Sigmoid colon (tissue), 7 donors: Measurements from ENCODE around the gene XCL1. TPM values are rescaled to one million over a fixed set of nuclear protein-coding genes. Genes with fewer than 3 reads are reported as not detected.

Source experiments
- DNase-seq: peaks from one replicate; pipeline ENCODE4 v3.0.0-alpha.2; 2019
- H3K27ac ChIP-seq, 4 donors: fragments of 200-600 bp; sonication (generic); one replicate each; pipeline ENCODE4 v1.5.1; 2016 to 2019; ENCODE audit warnings: mild to moderate bottlenecking in 1 of 4
- H3K27me3 ChIP-seq, 3 donors: fragments of 200-600 bp; sonication (generic); one replicate each; pipeline ENCODE4 v1.5.1; 2019; ENCODE audit warnings: mild to moderate bottlenecking in 1 of 3
- H3K36me3 ChIP-seq, 4 donors: fragments of 200-600 bp; sonication (generic); one replicate each; pipeline ENCODE4 v1.5.1; 2016 to 2019
- H3K4me1 ChIP-seq, 4 donors: fragments of 200-600 bp; sonication (generic); one replicate each; pipeline ENCODE4 v1.5.1; 2017 to 2019
- H3K4me3 ChIP-seq, 4 donors: fragments of 200-600 bp; sonication (generic); one replicate each; pipeline ENCODE4 v1.5.1; 2017 to 2019; ENCODE audit warnings: mild to moderate bottlenecking in 2 of 4, moderate library complexity in 1 of 4
- H3K9me3 ChIP-seq, 4 donors: fragments of 200-600 bp in 3 of 4; sonication (generic) in 3 of 4; one replicate each; pipeline versions ENCODE4 v1.5.1 to v1.6.1; 2013 to 2019
- EP300 ChIP-seq, 4 donors: sonication (generic); formaldehyde crosslinking; IDR thresholded peaks; one replicate each; pipeline ENCODE4 v1.6.1; 2017; ENCODE audit warnings: antibody characterized with exemption in 4 of 4
- POLR2A ChIP-seq, 2 donors: fragments of 450-650 bp; IDR thresholded peaks; one replicate each; pipeline ENCODE4 v1.6.1; 2016; ENCODE audit warnings: antibody characterized with exemption in 2 of 2, mild to moderate bottlenecking in 2 of 2, moderate library complexity in 2 of 2
- POLR2AphosphoS5 ChIP-seq, 4 donors: sonication (generic); formaldehyde crosslinking; IDR thresholded peaks; one replicate each; pipeline ENCODE4 v1.6.1; 2017; ENCODE audit warnings: antibody characterized with exemption in 4 of 4
- WGBS, 2 donors: extraction: QIAGEN DNeasy Blood & Tissue Kit; methylation state at CpG; one replicate each; pipeline ENCODE4 v1.1.7; 2013; 5-methylcytosine and 5-hydroxymethylcytosine counted together
- intact Hi-C: fragments of 100-400 bp; cut with DNase I; formaldehyde crosslinking; loops from one replicate; pipeline ENCODE4 v1.15.1; 2023
- polyA plus RNA-seq, 3 donors: library from polyadenylated mRNA; stranded (reverse); fragments of 200-250 nt; gene quantifications; one replicate each; pipeline ENCODE4 v1.2.3, GENCODE V29; 2013
- total RNA-seq, 4 donors: library from RNA; depleted of rRNA; stranded (reverse); fragments of >200 nt; gene quantifications; one replicate each; pipeline ENCODE4 v1.1.0, GENCODE V29; 2016
- TF ChIP-seq, protein P1 (sequence below), 4 experiments: fragments of 450-650 bp in 3 of 4; fragments of 200-600 bp in 1 of 4; IDR thresholded peaks; one replicate each; pipeline ENCODE4 v1.5.1; 2016 to 2019; ENCODE audit warnings: antibody characterized with exemption in 4 of 4, mild to moderate bottlenecking in 3 of 4, moderate library complexity in 2 of 4
- donor health status: healthy with polysubstance abuse.
- donor health status: Bipolar disorder and iron deficiency.
- donor health status: healthy.

XCL1 gene
- total and polyA plus RNA-seq, 7 donors = 0.33 to 0.83 (median 0.50) TPM; not detected in 4

- TF ChIP-seq, protein P1, sequence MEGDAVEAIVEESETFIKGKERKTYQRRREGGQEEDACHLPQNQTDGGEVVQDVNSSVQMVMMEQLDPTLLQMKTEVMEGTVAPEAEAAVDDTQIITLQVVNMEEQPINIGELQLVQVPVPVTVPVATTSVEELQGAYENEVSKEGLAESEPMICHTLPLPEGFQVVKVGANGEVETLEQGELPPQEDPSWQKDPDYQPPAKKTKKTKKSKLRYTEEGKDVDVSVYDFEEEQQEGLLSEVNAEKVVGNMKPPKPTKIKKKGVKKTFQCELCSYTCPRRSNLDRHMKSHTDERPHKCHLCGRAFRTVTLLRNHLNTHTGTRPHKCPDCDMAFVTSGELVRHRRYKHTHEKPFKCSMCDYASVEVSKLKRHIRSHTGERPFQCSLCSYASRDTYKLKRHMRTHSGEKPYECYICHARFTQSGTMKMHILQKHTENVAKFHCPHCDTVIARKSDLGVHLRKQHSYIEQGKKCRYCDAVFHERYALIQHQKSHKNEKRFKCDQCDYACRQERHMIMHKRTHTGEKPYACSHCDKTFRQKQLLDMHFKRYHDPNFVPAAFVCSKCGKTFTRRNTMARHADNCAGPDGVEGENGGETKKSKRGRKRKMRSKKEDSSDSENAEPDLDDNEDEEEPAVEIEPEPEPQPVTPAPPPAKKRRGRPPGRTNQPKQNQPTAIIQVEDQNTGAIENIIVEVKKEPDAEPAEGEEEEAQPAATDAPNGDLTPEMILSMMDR (IDR thresholded peaks at IDR 0.05) = no peak
- TF ChIP-seq EP300 (IDR thresholded peaks at IDR 0.05) (no peak), POLR2AphosphoS5 (IDR thresholded peaks at IDR 0.05) (no peak), POLR2A (IDR thresholded peaks at IDR 0.05) (no peak)
- Histone ChIP-seq H3K4me1 (no peaks in the 10 kb centered on the region), H3K4me3 (no peak overlapping the region), H3K27ac (no peak overlapping the region), H3K27me3 (no peaks in the 10 kb centered on the region), H3K9me3 (no peaks in the 10 kb centered on the region), H3K36me3 (no peaks in the 10 kb centered on the region)
- intact Hi-C loops = no loop called here
- no peak for DNase-seq
- WGBS, 2 donors = 84 to 87% methylated on average over 2 of the region's 2 CpGs
These were observed 14.4 kb upstream of the XCL1 start for GRCh38 chr1:168561989-168562388.

DNA sequence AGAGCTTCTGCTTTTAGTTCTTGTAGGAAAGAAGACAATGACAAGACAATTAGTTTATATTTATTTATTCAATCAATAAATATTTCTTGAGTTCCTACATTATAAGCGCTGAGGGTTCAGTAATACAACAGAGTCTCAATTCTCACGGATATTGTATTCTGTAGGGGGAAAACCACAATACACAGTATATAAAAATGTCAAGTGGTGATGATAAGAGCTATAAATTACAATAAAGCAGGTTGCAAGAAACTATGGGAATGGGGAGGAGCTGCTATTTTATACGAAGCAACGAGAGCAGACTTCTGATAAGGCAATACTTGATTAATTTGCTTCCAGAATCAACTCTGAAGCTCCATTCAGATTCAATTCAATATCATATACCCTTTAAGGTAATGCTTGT is 10.6 kb upstream of the XCL1 start:
- H3K4me1 ChIP-seq = no peaks in the 10 kb centered on the region
- no peak for DNase-seq
- no peaks in the 10 kb centered on the region for H3K9me3 ChIP-seq
- no peaks in the 10 kb centered on the region for H3K27me3 ChIP-seq
- WGBS, 2 donors = 10 to 31% methylated on average over 4 of the region's 4 CpGs
- H3K4me3 ChIP-seq = no peak overlapping the region
- no peak overlapping the region for H3K27ac ChIP-seq
- intact Hi-C loops = no loop called here
- H3K36me3 ChIP-seq = no peaks in the 10 kb centered on the region
- TF ChIP-seq EP300 (IDR thresholded peaks at IDR 0.05) (no peak), POLR2AphosphoS5 (IDR thresholded peaks at IDR 0.05) (no peak), POLR2A (IDR thresholded peaks at IDR 0.05) (no peak)
- TF ChIP-seq, protein P1 (IDR thresholded peaks at IDR 0.05) = no peak

DNA sequence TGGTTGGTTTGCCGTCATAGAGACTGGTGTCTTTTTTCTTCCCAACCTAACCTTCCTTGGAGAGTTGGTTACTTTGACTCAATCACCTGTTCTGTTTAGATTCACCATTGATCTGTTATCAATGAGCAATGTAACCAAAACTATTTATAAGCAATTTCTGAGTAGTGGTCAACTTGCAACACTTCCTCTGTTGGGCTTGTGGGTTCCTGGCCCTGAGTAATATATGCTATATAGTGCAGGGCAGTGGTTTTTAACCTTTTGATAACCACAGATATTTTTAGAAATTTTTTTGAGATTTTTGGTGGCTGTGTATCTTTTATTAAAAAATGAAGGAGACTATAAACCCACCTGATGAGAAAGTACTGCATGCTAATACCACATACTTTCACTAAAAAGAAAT is 9.4 kb upstream of the XCL1 start:
- 88 to 90% methylated on average over 1 of the region's 1 CpG for WGBS, 2 donors
- intact Hi-C loops = no loop called here
- H3K27ac ChIP-seq = no peak overlapping the region

GRCh38 chr1:168567568-168567967 is 8.8 kb upstream of the XCL1 start:
- no peaks in the 10 kb centered on the region for H3K36me3 ChIP-seq
- no peak overlapping the region for H3K4me3 ChIP-seq
- intact Hi-C loops = no loop called here
- no peak overlapping the region for H3K27ac ChIP-seq
- no peaks in the 10 kb centered on the region for H3K4me1 ChIP-seq
- TF ChIP-seq, protein P1 (IDR thresholded peaks at IDR 0.05) = no peak
- TF ChIP-seq POLR2AphosphoS5 (IDR thresholded peaks at IDR 0.05) (no peak), EP300 (IDR thresholded peaks at IDR 0.05) (no peak), POLR2A (IDR thresholded peaks at IDR 0.05) (no peak)
- H3K9me3 ChIP-seq = no peaks in the 10 kb centered on the region
- WGBS, 2 donors = 95% methylated on average over 3 of the region's 3 CpGs
- H3K27me3 ChIP-seq = no peaks in the 10 kb centered on the region
- no peak for DNase-seq

More for the DNA sequence above, 9.4 kb upstream of the XCL1 start:
- Histone ChIP-seq H3K36me3 (no peaks in the 10 kb centered on the region), H3K4me3 (no peak overlapping the region), H3K27me3 (no peaks in the 10 kb centered on the region), H3K9me3 (no peaks in the 10 kb centered on the region), H3K4me1 (no peaks in the 10 kb centered on the region)
- TF ChIP-seq POLR2AphosphoS5 (IDR thresholded peaks at IDR 0.05) (no peak), POLR2A (IDR thresholded peaks at IDR 0.05) (no peak), EP300 (IDR thresholded peaks at IDR 0.05) (no peak)
- TF ChIP-seq, protein P1 (IDR thresholded peaks at IDR 0.05) = no peak
- DNase-seq = no peak

DNA sequence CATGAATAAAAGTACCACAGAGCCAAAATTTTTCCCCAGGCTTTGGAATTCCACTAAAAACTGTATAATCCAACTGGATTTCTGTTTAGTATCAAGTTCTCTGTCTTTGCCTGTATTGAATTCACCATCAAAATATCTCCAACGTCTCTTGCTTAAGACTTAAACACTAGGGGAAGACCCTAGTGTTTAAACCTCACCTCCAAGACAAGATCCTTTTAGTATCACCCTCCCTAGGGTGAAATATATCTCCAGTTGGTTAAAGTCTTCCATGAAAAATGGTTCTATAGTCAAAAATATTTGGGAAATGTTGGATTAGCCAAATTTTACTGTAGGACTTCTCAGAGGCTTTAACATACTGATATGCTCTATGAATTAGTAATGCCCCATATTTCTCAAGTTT is 8.1 kb upstream of the XCL1 start:
- Histone ChIP-seq H3K27ac (no peak overlapping the region), H3K36me3 (no peaks in the 10 kb centered on the region), H3K27me3 (no peaks in the 10 kb centered on the region), H3K9me3 (no peaks in the 10 kb centered on the region), H3K4me1 (no peaks in the 10 kb centered on the region), H3K4me3 (no peak overlapping the region)
- TF ChIP-seq EP300 (IDR thresholded peaks at IDR 0.05) = no peak
- no peak for TF ChIP-seq POLR2A (IDR thresholded peaks at IDR 0.05)
- no peak for TF ChIP-seq POLR2AphosphoS5 (IDR thresholded peaks at IDR 0.05)
- TF ChIP-seq, protein P1 (IDR thresholded peaks at IDR 0.05) = no peak
- intact Hi-C loops = no loop called here
- no peak for DNase-seq
- WGBS, 2 donors = 76 to 83% methylated on average over 1 of the region's 1 CpG
